H1 (cell line): ENCODE results near the gene SOCS6. TPM values are rescaled to one million over a fixed set of nuclear protein-coding genes. Genes with fewer than 3 reads are reported as not detected.

Experiments used
- CTCF ChIA-PET: fragments of 300-600 bp; sonication (Branson Sonifier 250); formaldehyde crosslinking; loops from one replicate; lab custom pipeline; 2021; ENCODE audit not compliant: partially characterized antibody; lab: Charles Lee
- POLR2A ChIA-PET: fragments of 300-600 bp; sonication (Branson Sonifier 250); formaldehyde crosslinking; loops from one replicate; lab custom pipeline; 2021; ENCODE audit warnings: inconsistent platforms; ENCODE audit not compliant: partially characterized antibody; lab: Charles Lee
- DNase-seq, 2 experiments: peaks; one replicate each; pipeline versions ENCODE4 v3.0.0 to v3.0.0-alpha.2; 2010 to 2022; ENCODE audit warnings: low spot score in 2 of 2, low read depth in 1 of 2, mixed read lengths in 1 of 2
- FAIRE-seq: peaks from 2 replicates; lab custom pipeline; 2011; peaks lifted over from hg19 to GRCh38; lab: Jason Lieb, UNC
- H2AFZ ChIP-seq: 2 replicates; pipeline ENCODE4 v1.8.1; 2012; ENCODE audit warnings: low read length, inconsistent platforms
- H2AK5ac ChIP-seq: 2 replicates; pipeline ENCODE4 v1.6.1; 2013; ENCODE audit warnings: low read depth, low read length
- H2BK120ac ChIP-seq: replicated peaks from 2 replicates; pipeline ENCODE3; 2013; ENCODE audit warnings: low read depth, low read length, inconsistent platforms
- H2BK12ac ChIP-seq: 2 replicates; pipeline ENCODE4 v1.6.1; 2013; ENCODE audit warnings: low read depth, low read length
- H2BK15ac ChIP-seq: 2 replicates; pipeline ENCODE4 v1.6.1; 2013; ENCODE audit warnings: low read length
- H2BK20ac ChIP-seq: 2 replicates; pipeline ENCODE4 v1.6.1; 2013; ENCODE audit warnings: low read length
- H2BK5ac ChIP-seq: 2 replicates; pipeline ENCODE4 v1.6.1; 2013; ENCODE audit warnings: low read depth, low read length
- H3K14ac ChIP-seq: 2 replicates; pipeline ENCODE4 v1.6.1; 2013; ENCODE audit warnings: inconsistent platforms; ENCODE audit not compliant: insufficient read length
- H3K18ac ChIP-seq: 2 replicates; pipeline ENCODE4 v1.6.1; 2013; ENCODE audit warnings: low read length; ENCODE audit errors: extremely low read depth
- H3K23ac ChIP-seq: 2 replicates; pipeline ENCODE4 v1.6.1; 2013; ENCODE audit warnings: inconsistent platforms; ENCODE audit not compliant: insufficient read length
- H3K23me2 ChIP-seq: 2 replicates; pipeline ENCODE4 v1.6.1; 2013; ENCODE audit warnings: low read depth, low read length
- H3K27ac ChIP-seq: 2 replicates; pipeline ENCODE4 v1.6.1; 2011; ENCODE audit warnings: low read depth, low read length, inconsistent platforms
- H3K27me3 ChIP-seq, 4 experiments: replicated peaks in 1 of 4; 1 replicate in 1 of 4; 2 replicates in 3 of 4; pipeline versions ENCODE4 v1.6.1 to v1.8.1; 2011 to 2013; ENCODE audit warnings: low read length in 3 of 4, mild to moderate bottlenecking in 3 of 4, inconsistent platforms in 2 of 4, mixed read lengths in 2 of 4, moderate library complexity in 1 of 4; ENCODE audit not compliant: control insufficient read depth in 3 of 4, insufficient read depth in 3 of 4; ENCODE audit errors: extremely low read depth in 1 of 4
- H3K36me3 ChIP-seq, 4 experiments: 2 replicates each; pipeline versions ENCODE4 v1.6.1 to v1.8.1; 2011 to 2013; ENCODE audit warnings: mild to moderate bottlenecking in 4 of 4, low read length in 3 of 4, moderate library complexity in 2 of 4, control low read depth in 1 of 4, inconsistent platforms in 1 of 4; ENCODE audit not compliant: insufficient read depth in 4 of 4, control insufficient read depth in 2 of 4
- H3K4ac ChIP-seq: replicated peaks from 2 replicates; pipeline ENCODE3; 2013; ENCODE audit warnings: low read length, low read depth, mixed read lengths, inconsistent platforms; ENCODE audit not compliant: insufficient read length
- H3K4me1 ChIP-seq, 4 experiments: replicated peaks in 1 of 4; 1 replicate in 1 of 4; 2 replicates in 3 of 4; pipeline versions ENCODE4 v1.6.1 to v1.8.1; 2011 to 2013; ENCODE audit warnings: low read length in 3 of 4, inconsistent platforms in 2 of 4, mixed read lengths in 1 of 4; ENCODE audit not compliant: insufficient read depth in 4 of 4, control insufficient read depth in 3 of 4
- H3K4me2 ChIP-seq, 2 experiments: 2 replicates each; pipeline versions ENCODE4 v1.6.1 to v1.8.1; 2011 to 2013; ENCODE audit warnings: low read depth in 2 of 2, low read length in 2 of 2, control low read depth in 1 of 2, inconsistent platforms in 1 of 2, mild to moderate bottlenecking in 1 of 2; ENCODE audit not compliant: insufficient read depth in 1 of 2
- H3K4me3 ChIP-seq, 4 experiments: fragments of 200-600, 300-600 bp in 1 of 4; sonication (generic), shearing (Covaris generic), sonication (Bioruptor Twin) in 1 of 4; 2 replicates each; pipeline versions ENCODE4 v1.5.1 to v1.8.1; 2011 to 2016; ENCODE audit warnings: low read length in 4 of 4, low read depth in 3 of 4, control low read depth in 2 of 4, inconsistent platforms in 2 of 4, mild to moderate bottlenecking in 2 of 4, mixed read lengths in 1 of 4, moderate library complexity in 1 of 4; ENCODE audit not compliant: insufficient read depth in 2 of 4; ENCODE audit errors: extremely low read depth in 1 of 4
- H3K56ac ChIP-seq: replicated peaks from 2 replicates; pipeline ENCODE3; 2013; ENCODE audit warnings: low read depth, mild to moderate bottlenecking, mixed read lengths, low read length, inconsistent platforms; ENCODE audit not compliant: insufficient read length
- H3K79me1 ChIP-seq: 2 replicates; pipeline ENCODE4 v1.6.1; 2013; ENCODE audit warnings: low read depth, low read length, control low read depth
- H3K79me2 ChIP-seq, 2 experiments: 2 replicates each; pipeline versions ENCODE4 v1.6.1 to v1.8.1; 2012 to 2013; ENCODE audit warnings: low read length in 2 of 2, mild to moderate bottlenecking in 2 of 2, inconsistent platforms in 1 of 2; ENCODE audit not compliant: insufficient read depth in 2 of 2, control insufficient read depth in 1 of 2
- H3K9ac ChIP-seq, 4 experiments: replicated peaks in 1 of 4; 1 replicate in 1 of 4; 2 replicates in 3 of 4; pipeline versions ENCODE4 v1.6.1 to v1.8.1; 2011 to 2013; ENCODE audit warnings: low read depth in 3 of 4, low read length in 3 of 4, control low read depth in 2 of 4, mild to moderate bottlenecking in 2 of 4, moderate library complexity in 2 of 4, inconsistent platforms in 1 of 4; ENCODE audit errors: extremely low read depth in 1 of 4
- H3K9me3 ChIP-seq, 2 experiments: 2 replicates each; pipeline versions ENCODE4 v1.6.1 to v1.8.1; 2012 to 2013; ENCODE audit warnings: mild to moderate bottlenecking in 2 of 2, moderate library complexity in 2 of 2, control low read depth in 1 of 2, inconsistent platforms in 1 of 2, low read depth in 1 of 2, low read length in 1 of 2, mixed read lengths in 1 of 2; ENCODE audit not compliant: insufficient read depth in 2 of 2
- H4K20me1 ChIP-seq, 2 experiments: replicated peaks in 1 of 2; 2 replicates each; pipeline versions ENCODE3 to v1.8.1; 2011 to 2013; ENCODE audit warnings: inconsistent platforms in 2 of 2, low read length in 2 of 2, mild to moderate bottlenecking in 1 of 2; ENCODE audit not compliant: insufficient read depth in 2 of 2, control insufficient read depth in 1 of 2
- H4K5ac ChIP-seq: 2 replicates; pipeline ENCODE4 v1.6.1; 2013; ENCODE audit warnings: low read length, low read depth, mixed read lengths, inconsistent platforms; ENCODE audit not compliant: insufficient read length
- H4K8ac ChIP-seq: 2 replicates; pipeline ENCODE4 v1.8.0; 2013; ENCODE audit warnings: mild to moderate bottlenecking, moderate library complexity, low read length, inconsistent platforms; ENCODE audit not compliant: insufficient read depth; ENCODE audit errors: extremely low read depth
- H4K91ac ChIP-seq: replicated peaks from 2 replicates; pipeline ENCODE3; 2013; ENCODE audit warnings: low read length, mixed read lengths, inconsistent platforms; ENCODE audit not compliant: insufficient read length
- ASH2L ChIP-seq: fragments of 200-600, 300-600 bp; sonication (generic); IDR thresholded peaks from one replicate; pipeline ENCODE4 v1.7.1; 2017; ENCODE audit warnings: low read length
- BCL11A ChIP-seq, 2 experiments: IDR thresholded peaks; one replicate each; pipeline ENCODE4 v1.6.1; 2011; ENCODE audit warnings: low read depth in 2 of 2, low read length in 2 of 2, mild to moderate bottlenecking in 2 of 2
- CHD2 ChIP-seq: IDR thresholded peaks from 2 replicates; pipeline ENCODE4 v1.6.1; 2012; ENCODE audit warnings: low read length, improper control_type of control experiment
- CREB1 ChIP-seq: IDR thresholded peaks from 2 replicates; pipeline ENCODE4 v1.6.1; 2012; ENCODE audit warnings: inconsistent platforms
- CTCF ChIP-seq, 3 experiments: IDR thresholded peaks; 1 replicate in 2 of 3; 2 replicates in 1 of 3; pipeline versions ENCODE4 v1.5.1 to v1.6.1; 2011; ENCODE audit warnings: low read length in 3 of 3, mild to moderate bottlenecking in 3 of 3, inconsistent platforms in 2 of 3, low read depth in 1 of 3, moderate library complexity in 1 of 3; ENCODE audit not compliant: insufficient read depth in 1 of 3; ENCODE audit errors: control extremely low read depth in 1 of 3
- FOSL1 ChIP-seq: IDR thresholded peaks from 2 replicates; pipeline ENCODE4 v1.6.1; 2011; ENCODE audit warnings: mild to moderate bottlenecking, low read depth, low read length, moderate library complexity; ENCODE audit not compliant: insufficient read depth
- PHF8 ChIP-seq: fragments of 200-600 bp; sonication (generic); conservative IDR thresholded peaks from 2 replicates; pipeline ENCODE4 v1.7.1; 2012; ENCODE audit warnings: low read depth, mild to moderate bottlenecking, inconsistent platforms, low read length, moderate library complexity
- RXRA ChIP-seq: IDR thresholded peaks from 2 replicates; pipeline ENCODE4 v1.6.1; 2011; ENCODE audit warnings: low read depth, mild to moderate bottlenecking, low read length, moderate library complexity; ENCODE audit not compliant: insufficient read depth
- SP1 ChIP-seq: IDR thresholded peaks from 2 replicates; pipeline ENCODE4 v1.6.1; 2011; ENCODE audit warnings: low read depth, low read length
- SRF ChIP-seq: IDR thresholded peaks from 2 replicates; pipeline ENCODE4 v1.6.1; 2011; ENCODE audit warnings: mild to moderate bottlenecking, low read depth, low read length, moderate library complexity
- TAF1 ChIP-seq: IDR thresholded peaks from 2 replicates; pipeline ENCODE4 v1.6.1; 2011; ENCODE audit warnings: mild to moderate bottlenecking, low read depth, low read length
- USF2 ChIP-seq: IDR thresholded peaks from 2 replicates; pipeline ENCODE4 v1.6.1; 2011; ENCODE audit warnings: low read length, improper control_type of control experiment
- WGBS, 2 experiments: shearing (Covaris generic) in 1 of 2; methylation state at CpG; one replicate each; pipeline versions ENCODE4 v1.1.6 to v1.1.7; 2013 to 2015; ENCODE audit warnings: low lambda C conversion rate in 2 of 2, mixed read lengths in 2 of 2, inconsistent platforms in 1 of 2, low coverage in 1 of 2, missing lambda C conversion rate in 1 of 2; ENCODE audit not compliant: insufficient replicate concordance in 2 of 2, insufficient coverage in 1 of 2, insufficient read length in 1 of 2; ENCODE audit errors: extremely low coverage in 1 of 2, missing lambda C conversion rate in 1 of 2; 5-methylcytosine and 5-hydroxymethylcytosine counted together
- polyA plus RNA-seq, 7 experiments: library from polyadenylated mRNA; depleted of rRNA in 3 of 7; stranded (reverse) in 5 of 7; unstranded in 2 of 7; fragments of >200 nt in 5 of 7; fragments of 200-250 nt in 2 of 7; gene quantifications; 1 replicate in 5 of 7; 2 replicates in 1 of 7; 4 replicates in 1 of 7; pipeline versions ENCODE4 v1.2.1 to v1.2.3, GENCODE V29; 2011 to 2013; ENCODE audit warnings: missing spikeins in 2 of 7, mixed read lengths in 2 of 7
- total RNA-seq: library from RNA; stranded (reverse); fragmentation: NEBNext Ultra II Directional; extraction: Animal tissue kit (Norgen Biotek cat#: 25700); gene quantifications from 2 replicates; pipeline ENCODE4 v1.2.1, GENCODE V29; 2021

SOCS6 gene
- total and polyA plus RNA-seq, 2 of the 8 experiments (the other 6 are each of a cell fraction or from before 2014, with no cell fraction given) = 9.1 to 22.9 TPM

GRCh38 chr18:70256184-70256583 lies 32.7 kb upstream of the SOCS6 start:
- Histone ChIP-seq H3K79me2 (no peaks in the 10 kb centered on the region), H4K91ac (no peak overlapping the region), H2BK20ac (no peak overlapping the region), H3K4me1 (no peaks in the 10 kb centered on the region), H4K20me1 (no peaks in the 10 kb centered on the region), H2AFZ (peak overlapping the region; percentile 89; the same call in 1 of the 2 replicates), H2AK5ac (no peak overlapping the region), H4K5ac (no peak overlapping the region), H3K79me1 (no peaks in the 10 kb centered on the region), H3K9me3 (no peaks in the 10 kb centered on the region), H3K4me3 (no peak overlapping the region), H2BK120ac (no peak overlapping the region), H3K14ac (no peak overlapping the region), H3K27me3 (no peaks in the 10 kb centered on the region), H4K8ac (no peak overlapping the region), H3K9ac (no peak overlapping the region), H3K18ac (no peak overlapping the region), H3K27ac (no peak overlapping the region), H2BK15ac (no peak overlapping the region), H3K23me2 (no peaks in the 10 kb centered on the region), H3K4ac (no peak overlapping the region), H2BK12ac (no peak overlapping the region), H3K4me2 (no peak overlapping the region), H3K36me3 (no peaks in the 10 kb centered on the region), H3K56ac (no peak overlapping the region), H2BK5ac (no peak overlapping the region), H3K23ac (no peak overlapping the region)
- WGBS, 2 experiments = 68% methylated on average over 5 of the region's 5 CpGs; no CpG with 5 or more reads in 1 of the 2 experiments
- CTCF ChIA-PET = interaction anchor here (0.6 to 1.1 kb wide), 4 partner anchors 61 to 194 kb away, joined by 3 to 7 read pairs (median 4); no protein-coding TSS in a partner anchor
- FAIRE-seq (no peak), DNase-seq (no peak)
- POLR2A ChIA-PET = no interaction called here
- TF ChIP-seq CTCF (IDR thresholded peaks at IDR 0.05; ENCODE audit: control extremely low read depth in 1 of 3, insufficient read depth in 1 of 3, low read depth in 1 of 3, low read length in 3 of 3) = no peak
- TF ChIP-seq PHF8 = no peak
- no peak for TF ChIP-seq FOSL1
- no peak for TF ChIP-seq RXRA
- TF ChIP-seq CHD2 = no peak
- no peak for TF ChIP-seq TAF1
- TF ChIP-seq SP1 = no peak
- TF ChIP-seq SRF = no peak
- TF ChIP-seq CREB1 = no peak
- TF ChIP-seq USF2 = no peak
- no peak for TF ChIP-seq ASH2L
- no peak for TF ChIP-seq BCL11A (IDR thresholded peaks at IDR 0.05; ENCODE audit: low read depth in 2 of 2, low read length in 2 of 2)
